Brain pericyte (primary cell): Measurements from ENCODE around the gene LIF.
A peak's percentile ranks its signal among the peaks of the same experiment; 100 is the strongest.
"Not testable (repeated sequence)": the region's sequence is repeated elsewhere in the genome, so short reads cannot be mapped to it uniquely, and the experiment has no call there.

Experiments
- DNase-seq: peaks from one replicate; pipeline ENCODE4 v3.0.0-alpha.2; 2012; ENCODE audit warnings: low read depth, low spot score

Gene LIF

DNA sequence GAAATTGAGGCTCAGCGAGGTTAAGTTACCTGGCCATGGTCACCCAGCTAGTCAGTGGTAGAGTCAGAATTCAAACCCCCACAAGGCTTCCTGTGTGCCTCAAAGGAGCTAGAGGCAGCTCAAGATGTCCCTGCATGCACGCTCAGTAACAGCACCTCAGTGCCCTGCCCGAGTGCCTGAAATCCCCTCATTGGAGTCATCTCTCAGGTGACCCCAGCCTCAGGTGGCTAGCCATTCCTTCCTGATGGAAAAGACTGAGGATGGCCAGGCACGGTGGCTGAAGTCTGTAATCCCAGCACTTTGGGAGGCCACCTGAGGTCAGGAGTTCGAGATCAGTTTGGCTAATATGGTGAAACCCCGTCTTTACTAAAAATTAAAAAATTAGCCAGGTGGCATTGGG, 36.9 kb downstream of the LIF start:
- DNase-seq: no peak

DNA sequence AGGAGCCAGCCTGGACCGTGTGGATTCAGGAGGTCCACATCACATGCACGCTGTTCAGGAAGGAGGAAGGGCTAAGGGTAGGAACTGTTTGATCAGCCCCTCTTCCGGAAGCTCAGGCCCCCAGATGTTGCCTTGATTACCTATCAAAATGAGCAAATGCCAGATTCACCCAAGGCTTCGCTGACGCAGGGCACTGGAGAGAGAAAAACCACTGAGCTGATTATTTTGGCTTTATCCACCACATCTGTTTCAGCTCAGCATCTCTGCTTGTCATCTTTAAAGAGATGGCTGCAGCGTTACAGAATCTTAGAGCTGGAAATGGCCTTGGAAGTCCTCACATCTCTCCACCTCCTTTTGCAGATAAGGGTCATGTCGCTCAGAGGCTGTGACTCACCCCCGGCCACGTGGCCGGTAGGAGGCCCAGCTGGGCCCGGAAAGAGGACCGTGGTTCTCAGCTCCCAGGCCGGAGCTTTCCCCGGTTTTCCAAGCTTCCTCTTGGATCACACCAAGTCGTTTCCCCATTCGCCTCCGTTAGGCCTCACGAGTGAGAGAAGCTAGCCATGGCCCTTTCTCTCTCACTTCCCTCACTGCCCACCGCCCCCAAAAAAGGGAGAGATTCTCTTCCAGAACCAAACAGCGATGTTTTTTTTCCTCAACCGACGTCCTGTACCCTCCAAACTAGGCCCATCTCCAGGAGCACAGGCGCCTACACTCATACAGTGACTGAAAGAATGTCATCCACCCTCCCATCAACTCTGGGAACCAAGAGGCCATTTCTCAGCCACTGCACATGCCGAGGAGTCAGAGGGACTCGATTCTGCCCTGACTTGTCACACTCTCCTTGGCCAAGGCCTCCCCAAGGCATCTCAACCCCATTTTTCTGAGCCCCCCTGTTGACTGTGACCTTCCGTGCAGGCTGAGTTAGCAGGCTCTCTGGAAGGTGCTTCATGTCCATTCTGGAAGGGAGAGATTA, 37.6 kb downstream of the LIF start:
- peak; percentile 72 for DNase-seq

- DNase-seq: no peak
Measured at GRCh38 chr22:30206944-30207343, 39.6 kb downstream of the LIF start.

- peak; percentile 87 for DNase-seq
Measured at GRCh38 chr22:30205281-30206115, 41.1 kb downstream of the LIF start.

DNA sequence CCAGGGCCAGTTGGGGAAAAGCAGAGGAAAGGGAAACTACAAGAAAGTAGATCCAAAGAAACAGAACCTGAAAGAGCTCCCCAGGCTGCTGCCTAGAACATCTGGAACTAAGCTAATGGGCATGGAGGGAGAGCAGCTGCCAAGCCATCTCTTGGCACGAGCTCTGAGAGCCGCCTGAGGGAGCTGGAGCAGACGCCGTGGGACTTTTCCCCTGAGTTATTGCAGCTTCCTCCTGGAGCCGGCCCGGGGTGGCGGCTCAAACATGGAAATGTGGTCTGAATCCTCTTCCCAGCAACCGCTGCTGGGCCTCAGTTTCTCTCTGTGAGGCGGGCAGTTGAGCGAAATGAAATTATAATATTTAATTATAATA, 41.8 kb downstream of the LIF start:
- peak; percentile 53 for DNase-seq

DNA sequence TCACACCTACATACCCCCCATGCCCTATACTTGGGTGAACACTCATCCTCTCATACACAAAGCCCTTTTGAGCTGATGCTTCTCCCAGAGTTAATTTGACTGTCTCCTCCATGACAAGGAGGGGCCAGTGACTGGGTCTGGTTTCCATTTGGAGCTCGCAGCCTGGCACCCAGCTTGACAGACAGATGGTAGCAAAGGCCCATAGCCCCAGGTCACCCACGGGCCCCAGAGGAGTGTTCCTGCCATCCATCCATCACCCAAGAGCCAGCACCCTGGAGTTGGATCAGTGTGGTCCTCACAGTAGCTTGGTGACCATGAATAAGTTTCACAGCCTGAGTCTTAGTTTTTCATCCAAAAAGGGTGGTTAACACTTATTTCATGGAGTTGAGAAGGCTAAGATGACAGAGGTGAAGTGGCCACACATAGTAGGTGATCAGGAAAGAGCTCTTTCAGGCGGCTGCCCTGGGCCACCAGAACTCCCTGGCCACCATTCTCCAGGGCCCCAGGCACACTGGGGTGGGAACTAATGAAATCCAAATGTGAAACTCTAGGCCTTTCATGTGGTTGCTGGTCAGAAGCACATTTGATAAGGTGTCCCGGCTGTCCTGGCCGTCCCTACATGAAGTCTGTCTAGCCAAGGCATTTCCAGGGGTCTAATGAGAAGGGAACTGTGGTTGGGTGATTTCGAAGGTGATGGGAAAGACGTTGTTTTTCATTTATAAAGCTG, 42.4 kb downstream of the LIF start:
- DNase-seq: no peak

- DNase-seq: no peak
Measured at GRCh38 chr22:30202531-30203006, 44.0 kb downstream of the LIF start.

GRCh38 chr22:30201945-30202344, 44.6 kb downstream of the LIF start:
- DNase-seq: no peak

- DNase-seq: not testable (repeated sequence)
Measured at GRCh38 chr22:30200905-30201304, 45.7 kb downstream of the LIF start.

DNA sequence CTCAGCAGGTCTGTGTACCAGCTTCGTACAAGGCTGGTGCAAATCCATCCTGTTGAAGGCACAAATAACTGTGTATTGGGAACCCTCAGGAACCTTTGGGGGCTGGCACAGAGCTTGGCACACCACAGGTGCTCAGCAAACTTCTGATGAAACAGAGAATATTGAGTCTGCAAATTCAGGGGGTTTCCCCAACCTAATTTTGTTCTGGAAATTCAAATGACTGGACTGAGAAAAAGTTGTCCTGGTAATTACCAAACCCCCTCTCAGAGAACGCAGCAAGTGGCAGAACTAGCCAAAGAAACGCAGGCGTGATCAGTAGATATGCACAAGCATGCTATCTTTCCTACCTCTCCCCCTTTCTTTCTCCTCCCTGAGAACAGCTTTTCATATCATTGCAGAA, 47.6 kb downstream of the LIF start:
- no peak for DNase-seq

- no peak for DNase-seq
Measured at GRCh38 chr22:30198152-30198825, 48.3 kb downstream of the LIF start.

DNA sequence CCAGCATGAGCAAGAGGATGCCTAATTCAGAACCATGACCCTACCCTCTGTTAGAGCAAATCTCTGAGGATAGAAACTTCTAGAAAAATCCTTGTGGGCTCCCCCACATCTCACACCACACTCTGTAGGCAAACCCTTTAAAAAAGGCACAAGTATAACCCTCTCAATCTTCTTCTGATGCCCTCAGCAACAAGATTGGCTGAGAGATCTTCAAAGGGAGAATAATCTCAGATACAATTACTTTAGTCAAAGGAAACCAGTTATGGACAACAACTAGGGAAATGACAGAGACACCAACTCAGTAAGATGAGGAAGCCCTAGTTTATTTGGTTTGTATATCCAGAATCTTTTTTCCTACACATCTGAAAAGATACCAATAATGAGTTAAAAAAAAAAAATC, 49.2 kb downstream of the LIF start:
- no peak for DNase-seq

GRCh38 chr22:30196880-30197336, 49.7 kb downstream of the LIF start:
- no peak for DNase-seq

GRCh38 chr22:30196141-30196879, 50.2 kb downstream of the LIF start:
- peak; percentile 99 for DNase-seq

GRCh38 chr22:30195245-30196140, 51.1 kb downstream of the LIF start:
- no peak for DNase-seq

DNA sequence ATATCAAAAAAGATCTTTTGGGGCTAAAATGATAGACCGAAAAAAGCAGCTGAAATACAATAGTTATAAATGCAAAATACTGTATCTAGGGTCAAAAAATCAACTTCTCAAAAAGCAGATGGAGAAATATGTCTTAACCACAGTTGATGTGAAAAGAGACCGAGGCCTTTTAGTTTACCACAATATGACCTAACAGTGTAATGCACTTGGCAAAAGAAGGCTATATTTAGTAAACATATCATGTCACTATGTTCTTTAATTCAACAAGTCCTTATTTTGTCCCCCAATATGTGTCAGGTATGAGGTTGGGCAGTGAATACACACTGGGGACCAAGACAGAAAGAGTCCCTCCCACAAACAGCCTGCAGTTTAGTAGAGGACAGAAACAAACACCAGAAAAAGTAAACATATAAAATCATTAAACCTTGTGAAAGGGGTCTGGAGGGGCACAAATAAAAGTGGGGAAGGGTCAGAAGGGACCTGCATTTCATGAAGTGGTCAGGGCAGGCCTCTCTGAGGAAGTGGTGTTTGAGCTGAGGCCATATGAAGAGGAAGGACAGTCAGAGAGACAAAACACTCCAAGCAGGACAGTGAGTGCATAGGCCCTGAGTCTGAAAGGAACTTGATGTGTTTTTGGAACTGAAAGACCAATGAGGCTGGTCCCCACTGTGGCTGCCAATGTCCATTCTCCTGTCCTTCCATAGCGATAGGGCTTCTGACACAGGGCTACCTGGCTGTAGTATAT, 53.4 kb downstream of the LIF start:
- DNase-seq: no peak

- no peak for DNase-seq
Measured at GRCh38 chr22:30192427-30192826, 54.1 kb downstream of the LIF start.

GRCh38 chr22:30191040-30191701, 55.4 kb downstream of the LIF start:
- no peak for DNase-seq
